Sciatic nerve (tissue), 2 donors: ENCODE results near the gene RLN1. TPM values are rescaled to one million over a fixed set of nuclear protein-coding genes. Genes with fewer than 3 reads are reported as not detected.
"Not testable (repeated sequence)": the region's sequence is repeated elsewhere in the genome, so short reads cannot be mapped to it uniquely, and the experiment has no call there.

Experiments
- ATAC-seq: fragments of 200-7000 bp; cut with Tn5 transposase; one replicate; pipeline ENCODE4 v1.9.1; 2020; ENCODE audit warnings: mild to moderate bottlenecking, moderate library complexity
- DNase-seq: peaks from one replicate; pipeline ENCODE4 v3.0.0-alpha.2; 2020; ENCODE audit warnings: low spot score
- intact Hi-C: fragments of 100-400 bp; cut with DNase I; formaldehyde crosslinking; loops from one replicate; pipeline ENCODE4 v1.14.2; 2022
- total RNA-seq: library from RNA; stranded (reverse); fragmentation: NEBNext Ultra II Directional; extraction: Animal tissue kit (Norgen Biotek cat#: 25700); gene quantifications from one replicate; pipeline ENCODE4 v1.2.1, GENCODE V29; 2021
- donor health status: DM: no; HTN: no; CAD: no.
- donor health status: DM: no; HTN: no; CAD: no.

Gene RLN1
- total RNA-seq, 1 donor from 2014 or later = not detected

- DNase-seq, ATAC-seq, intact Hi-C loops: not testable (repeated sequence)
Observed at GRCh38 chr9:5331276-5331675, 8.4 kb downstream of the RLN1 start.

GRCh38 chr9:5326893-5327548 is 12.7 kb downstream of the RLN1 start:
- ATAC-seq (no peak), DNase-seq (no peak)
- intact Hi-C loops = no loop called here

- DNase-seq = no peak
- intact Hi-C loops = no loop called here
- ATAC-seq = no peak
Observed at GRCh38 chr9:5326187-5326586, 13.5 kb downstream of the RLN1 start.

- DNase-seq, intact Hi-C loops, ATAC-seq: not testable (repeated sequence)
Observed at GRCh38 chr9:5321601-5322000, 18.1 kb downstream of the RLN1 start.

GRCh38 chr9:5321058-5321457 is 18.6 kb downstream of the RLN1 start:
- no peak for ATAC-seq
- DNase-seq = no peak
- intact Hi-C loops = no loop called here

GRCh38 chr9:5316406-5316805 is 23.3 kb downstream of the RLN1 start:
- DNase-seq, intact Hi-C loops, ATAC-seq: not testable (repeated sequence)

- DNase-seq (no peak), ATAC-seq (no peak)
- intact Hi-C loops = no loop called here
Observed at GRCh38 chr9:5315187-5315923, 24.3 kb downstream of the RLN1 start.

- intact Hi-C loops = no loop called here
- ATAC-seq (no peak), DNase-seq (no peak)
Observed at GRCh38 chr9:5310851-5311250, 28.8 kb downstream of the RLN1 start.

- ATAC-seq = no peak
- no peak for DNase-seq
- intact Hi-C loops = no loop called here
Observed at GRCh38 chr9:5305741-5306140, 33.9 kb downstream of the RLN1 start.

- intact Hi-C loops, DNase-seq: not testable (repeated sequence)
- peak; percentile 99 for ATAC-seq
Observed at GRCh38 chr9:5303840-5304795, 35.6 kb downstream of the RLN1 start, which contains the start of gene RLN2. Gene RLN2 (minus strand): TSS chr9:5304716. CDS start chr9:5304580, 136 bp downstream.

- ATAC-seq (no peak), DNase-seq (no peak)
- intact Hi-C loops = no loop called here
Observed at GRCh38 chr9:5301544-5301943, 38.1 kb downstream of the RLN1 start.

GRCh38 chr9:5292141-5292540 is 47.5 kb downstream of the RLN1 start:
- intact Hi-C loops = no loop called here
- ATAC-seq (no peak), DNase-seq (no peak)

GRCh38 chr9:5288591-5288990 is 51.1 kb downstream of the RLN1 start:
- intact Hi-C loops = no loop called here
- ATAC-seq (no peak), DNase-seq (no peak)

GRCh38 chr9:5286262-5286661 is 53.4 kb downstream of the RLN1 start:
- ATAC-seq (no peak), DNase-seq (no peak)
- intact Hi-C loops = no loop called here

Other genes with a start within 250 kb of the RLN1 start
- gene INSL6, start 154.2 kb downstream of the RLN1 start, total RNA-seq = not detected
- gene INSL4, start 108.5 kb downstream of the RLN1 start, total RNA-seq = not detected
- gene RLN2, start 35.2 kb downstream of the RLN1 start, total RNA-seq = not detected
- gene PLGRKT, start 98.0 kb upstream of the RLN1 start, total RNA-seq = 10.7 TPM
- 4.7 TPM for gene CD274, start 110.7 kb upstream of the RLN1 start, total RNA-seq
- 3.0 TPM for gene PDCD1LG2, start 170.7 kb upstream of the RLN1 start, total RNA-seq